ENCODE measurements around the gene DAPP1. TPM values are rescaled to one million over a fixed set of nuclear protein-coding genes. Genes with fewer than 3 reads are reported as not detected.

The DAPP1 gene
- total RNA-seq, 2 experiments from 2014 or later: 55.7 to 71.9 TPM

DNA sequence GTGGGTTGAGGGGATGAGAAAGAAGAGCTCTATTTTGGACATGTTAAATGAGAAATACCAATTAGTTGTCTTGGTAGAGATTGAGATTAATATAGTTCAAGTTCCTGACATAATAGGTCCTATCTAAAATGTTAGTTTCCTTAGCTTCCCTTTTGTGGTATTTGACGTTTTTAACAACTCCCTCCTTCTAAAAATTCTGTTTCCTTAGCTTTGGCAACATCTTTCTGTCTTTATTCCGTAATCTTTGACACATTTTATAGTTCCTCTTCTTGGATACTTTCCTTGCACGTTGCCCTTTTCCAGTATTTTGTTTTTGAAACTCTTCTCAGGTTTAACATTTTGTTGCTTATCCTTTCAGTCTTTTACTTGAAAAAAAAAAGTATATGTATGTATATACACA is 40.7 kb downstream of the DAPP1 start:
- DNase-seq (ENCODE audit: low spot score): no peak
- ChIA-PET POLR2A (interaction anchor here (0.7 to 1.9 kb wide), 6 partner anchors 10 to 83 kb away, joined by 3 to 9 read pairs (median 5); no protein-coding TSS in a partner anchor), CTCF (ENCODE audit: unreplicated experiment) (no interaction called here)
- Histone ChIP-seq H3K36me3 (ENCODE audit: insufficient read depth, low read length) (peaks cover 97% of the 10 kb centered on the region), H3K4me2 (ENCODE audit: low read length) (no peak overlapping the region), H3K79me2 (ENCODE audit: insufficient read depth, low read depth, low read length) (peaks cover 12% of the 10 kb centered on the region; the same call in 1 of the 2 replicates), H3K4me3 (ENCODE audit: low read depth, low read length, poor library complexity, severe bottlenecking) (no peak overlapping the region), H3K4me1 (ENCODE audit: insufficient read depth, low read length, poor library complexity, severe bottlenecking) (peaks cover 56% of the 10 kb centered on the region), H3K27ac (ENCODE audit: low read depth, low read length, poor library complexity, severe bottlenecking) (no peak overlapping the region), H3K9me3 (ENCODE audit: low read length) (no peaks in the 10 kb centered on the region), H4K20me1 (ENCODE audit: insufficient read depth, low read length) (no peaks in the 10 kb centered on the region), H2AFZ (ENCODE audit: low read length) (no peak overlapping the region), H3K9me2 (ENCODE audit: insufficient read depth, low read length) (no peaks in the 10 kb centered on the region)
- no peak for TF ChIP-seq EZH2phosphoT487 (IDR thresholded peaks at IDR 0.05; ENCODE audit: borderline replicate concordance, low read depth, low read length)
- TF ChIP-seq, protein P1, sequence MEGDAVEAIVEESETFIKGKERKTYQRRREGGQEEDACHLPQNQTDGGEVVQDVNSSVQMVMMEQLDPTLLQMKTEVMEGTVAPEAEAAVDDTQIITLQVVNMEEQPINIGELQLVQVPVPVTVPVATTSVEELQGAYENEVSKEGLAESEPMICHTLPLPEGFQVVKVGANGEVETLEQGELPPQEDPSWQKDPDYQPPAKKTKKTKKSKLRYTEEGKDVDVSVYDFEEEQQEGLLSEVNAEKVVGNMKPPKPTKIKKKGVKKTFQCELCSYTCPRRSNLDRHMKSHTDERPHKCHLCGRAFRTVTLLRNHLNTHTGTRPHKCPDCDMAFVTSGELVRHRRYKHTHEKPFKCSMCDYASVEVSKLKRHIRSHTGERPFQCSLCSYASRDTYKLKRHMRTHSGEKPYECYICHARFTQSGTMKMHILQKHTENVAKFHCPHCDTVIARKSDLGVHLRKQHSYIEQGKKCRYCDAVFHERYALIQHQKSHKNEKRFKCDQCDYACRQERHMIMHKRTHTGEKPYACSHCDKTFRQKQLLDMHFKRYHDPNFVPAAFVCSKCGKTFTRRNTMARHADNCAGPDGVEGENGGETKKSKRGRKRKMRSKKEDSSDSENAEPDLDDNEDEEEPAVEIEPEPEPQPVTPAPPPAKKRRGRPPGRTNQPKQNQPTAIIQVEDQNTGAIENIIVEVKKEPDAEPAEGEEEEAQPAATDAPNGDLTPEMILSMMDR (conservative IDR thresholded peaks at IDR 0.05; ENCODE audit: low read length): no peak
- BruUV-seq (replicated peaks): no TSS peak
- intact Hi-C loops (cut with micrococcal nuclease; ENCODE audit: unreplicated experiment): no loop called here

DNA sequence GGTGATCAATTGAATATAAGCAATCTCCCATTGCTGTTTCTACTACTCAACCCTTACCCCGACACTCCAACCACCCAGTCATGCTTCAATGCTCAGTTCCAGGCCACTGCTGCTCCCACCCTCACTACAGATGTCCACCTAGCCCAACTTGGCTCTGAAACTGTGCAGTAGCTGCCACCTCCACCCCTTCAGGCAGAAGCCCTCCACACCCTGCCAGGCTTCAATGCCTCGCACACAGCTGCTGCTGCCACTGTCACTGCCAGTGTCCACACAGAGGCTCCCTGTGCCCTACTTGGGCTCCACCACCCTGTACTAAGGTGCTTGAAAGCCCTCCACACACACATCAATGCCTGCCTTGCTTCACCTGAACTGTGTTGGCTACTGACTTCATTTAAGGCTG is 43.0 kb downstream of the DAPP1 start:
- peak overlapping the region; percentile 3 for H3K4me3 ChIP-seq (ENCODE audit: low read depth, low read length, poor library complexity, severe bottlenecking)
- TF ChIP-seq, protein P1 (conservative IDR thresholded peaks at IDR 0.05; ENCODE audit: low read length): no peak
- no peak for TF ChIP-seq EZH2phosphoT487 (IDR thresholded peaks at IDR 0.05; ENCODE audit: borderline replicate concordance, low read depth, low read length)
- BruUV-seq (replicated peaks): no TSS peak
- H3K4me2 ChIP-seq (ENCODE audit: low read length): peak overlapping the region; percentile 47
- peaks cover 94% of the 10 kb centered on the region for H3K36me3 ChIP-seq (ENCODE audit: insufficient read depth, low read length)
- no peak overlapping the region for H2AFZ ChIP-seq (ENCODE audit: low read length)
- intact Hi-C loops (cut with micrococcal nuclease; ENCODE audit: unreplicated experiment): loop anchor here (2.0 kb wide), 1 partner anchor 43 kb away; the partner anchor contains the start of gene DAPP1
- peak; percentile 63 for DNase-seq (ENCODE audit: low spot score)
- ChIA-PET POLR2A (interaction anchor here (0.6 to 2.2 kb wide), 5 partner anchors 13 to 87 kb away, joined by 3 to 11 read pairs (median 4); partner anchors contain the start of genes DAPP1 and DNAJB14), CTCF (ENCODE audit: unreplicated experiment) (no interaction called here)
- peaks cover 12% of the 10 kb centered on the region; the same call in 1 of the 2 replicates for H3K79me2 ChIP-seq (ENCODE audit: insufficient read depth, low read depth, low read length)
- H3K9me2 ChIP-seq (ENCODE audit: insufficient read depth, low read length): no peaks in the 10 kb centered on the region
- H3K4me1 ChIP-seq (ENCODE audit: insufficient read depth, low read length, poor library complexity, severe bottlenecking): peaks cover 49% of the 10 kb centered on the region
- H3K9me3 ChIP-seq (ENCODE audit: low read length): no peaks in the 10 kb centered on the region
- H3K27ac ChIP-seq (ENCODE audit: low read depth, low read length, poor library complexity, severe bottlenecking): peak overlapping the region; percentile 39
- H4K20me1 ChIP-seq (ENCODE audit: insufficient read depth, low read length): no peaks in the 10 kb centered on the region

DNA sequence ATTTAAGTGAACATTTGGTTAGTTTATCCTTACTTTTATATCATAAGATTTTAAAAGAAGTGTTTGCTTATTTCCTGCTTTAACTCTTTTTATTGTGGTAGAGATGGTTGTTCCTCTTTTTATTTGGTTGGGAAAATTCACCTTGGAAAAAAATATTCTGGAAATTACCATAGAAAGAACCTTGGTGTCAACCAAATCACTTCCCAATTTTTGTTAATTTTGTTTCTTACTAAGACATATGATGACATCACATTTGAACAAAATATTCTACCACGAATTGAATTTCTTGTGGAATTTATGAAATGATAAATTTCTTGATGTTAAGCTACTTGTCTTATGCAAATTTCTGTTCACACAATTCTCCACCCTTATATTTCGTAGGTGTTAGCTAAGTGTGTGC is 43.9 kb downstream of the DAPP1 start:
- H3K36me3 ChIP-seq (ENCODE audit: insufficient read depth, low read length): peaks cover 94% of the 10 kb centered on the region
- DNase-seq (ENCODE audit: low spot score): no peak
- H3K9me2 ChIP-seq (ENCODE audit: insufficient read depth, low read length): no peaks in the 10 kb centered on the region
- CTCF ChIA-PET (ENCODE audit: unreplicated experiment): no interaction called here
- BruUV-seq (replicated peaks): no TSS peak
- no peak for TF ChIP-seq EZH2phosphoT487 (IDR thresholded peaks at IDR 0.05; ENCODE audit: borderline replicate concordance, low read depth, low read length)
- TF ChIP-seq, protein P1 (conservative IDR thresholded peaks at IDR 0.05; ENCODE audit: low read length): no peak
- no peak overlapping the region for H2AFZ ChIP-seq (ENCODE audit: low read length)
- no peaks in the 10 kb centered on the region for H4K20me1 ChIP-seq (ENCODE audit: insufficient read depth, low read length)
- no peaks in the 10 kb centered on the region for H3K9me3 ChIP-seq (ENCODE audit: low read length)
- H3K27ac ChIP-seq (ENCODE audit: low read depth, low read length, poor library complexity, severe bottlenecking): no peak overlapping the region
- POLR2A ChIA-PET: interaction anchor here (0.6 to 2.2 kb wide), 5 partner anchors 14 to 711 kb away, joined by 3 to 11 read pairs (median 4); no protein-coding TSS in a partner anchor
- no peak overlapping the region for H3K4me2 ChIP-seq (ENCODE audit: low read length)
- intact Hi-C loops (cut with micrococcal nuclease; ENCODE audit: unreplicated experiment): no loop called here
- H3K79me2 ChIP-seq (ENCODE audit: insufficient read depth, low read depth, low read length): peaks cover 12% of the 10 kb centered on the region; the same call in 1 of the 2 replicates
- no peak overlapping the region for H3K4me3 ChIP-seq (ENCODE audit: low read depth, low read length, poor library complexity, severe bottlenecking)
- peaks cover 40% of the 10 kb centered on the region for H3K4me1 ChIP-seq (ENCODE audit: insufficient read depth, low read length, poor library complexity, severe bottlenecking)
